GM23248 (cell line): ENCODE data around the gene TXNDC8.
"Not testable (repeated sequence)": the region's sequence is repeated elsewhere in the genome, so short reads cannot be mapped to it uniquely, and the experiment has no call there.

ENCODE experiments used
- EZH2 ChIP-seq: fragments of 200-600 bp; sonication (generic); IDR thresholded peaks from 2 replicates; pipeline ENCODE4 v1.6.1; 2018; ENCODE audit warnings: antibody characterized with exemption, mild to moderate bottlenecking; ENCODE audit not compliant: insufficient read depth, poor library complexity, severe bottlenecking
- EZH2phosphoT487 ChIP-seq: fragments of 200-600 bp; sonication (generic); IDR thresholded peaks from 2 replicates; pipeline ENCODE4 v1.6.1; 2018; ENCODE audit warnings: antibody characterized with exemption, moderate library complexity, mild to moderate bottlenecking, low read depth; ENCODE audit not compliant: insufficient read depth

- not testable (repeated sequence) for TF ChIP-seq EZH2phosphoT487, EZH2
Observed at GRCh38 chr9:110358992-110359391, 21.3 kb upstream of the TXNDC8 start.
